ENCODE measurements around the gene VWA3B.
"Not testable (repeated sequence)": the region's sequence is repeated elsewhere in the genome, so short reads cannot be mapped to it uniquely, and the experiment has no call there.

Gene VWA3B

GRCh38 chr2:98118852-98119251 lies 31.9 kb downstream of the VWA3B start:
- no peaks in the 10 kb centered on the region for H3K36me3 ChIP-seq (ENCODE audit: insufficient read depth, low read length)
- no peaks in the 10 kb centered on the region for H3K27me3 ChIP-seq (ENCODE audit: control insufficient read depth in 1 of 2, insufficient read depth in 2 of 2, low read length in 2 of 2)
- no peak overlapping the region for H3K27ac ChIP-seq (ENCODE audit: low read depth, low read length)
- H3K4me1 ChIP-seq (ENCODE audit: insufficient read depth, low read length), result no peaks in the 10 kb centered on the region
- H3K9ac ChIP-seq (ENCODE audit: low read length), result no peak overlapping the region
- no peaks in the 10 kb centered on the region for H3K9me3 ChIP-seq (ENCODE audit: low read length)
- H3K4me3 ChIP-seq (ENCODE audit: low read depth in 1 of 2, low read length in 2 of 2), result no peak overlapping the region

DNA sequence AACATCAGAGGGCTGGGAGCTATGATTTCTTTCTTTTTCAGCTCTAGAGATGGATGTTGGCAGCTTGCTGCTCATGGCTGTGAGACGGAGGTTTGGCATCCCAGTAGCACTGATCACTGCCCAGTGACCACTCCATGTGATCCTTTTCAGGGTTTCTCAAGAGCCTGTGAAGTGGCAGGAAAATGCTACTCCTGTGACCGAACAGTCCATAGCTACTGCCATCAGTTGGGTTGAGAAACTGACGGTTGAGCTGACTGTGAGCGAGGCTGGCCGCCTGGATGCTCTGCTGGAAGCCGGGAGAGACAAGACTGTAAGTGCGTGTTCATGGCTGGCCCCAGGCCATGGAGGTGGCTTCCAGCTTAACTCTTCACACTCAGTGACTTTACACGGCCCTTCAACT lies 34.2 kb downstream of the VWA3B start:
- no peaks in the 10 kb centered on the region for H3K27me3 ChIP-seq (ENCODE audit: control insufficient read depth in 1 of 2, insufficient read depth in 2 of 2, low read length in 2 of 2)
- H3K36me3 ChIP-seq (ENCODE audit: insufficient read depth, low read length), result no peaks in the 10 kb centered on the region
- H3K9me3 ChIP-seq (ENCODE audit: low read length), result no peaks in the 10 kb centered on the region
- H3K4me3 ChIP-seq (ENCODE audit: low read depth in 1 of 2, low read length in 2 of 2), result no peak overlapping the region
- no peak overlapping the region for H3K9ac ChIP-seq (ENCODE audit: low read length)
- H3K4me1 ChIP-seq (ENCODE audit: insufficient read depth, low read length), result no peaks in the 10 kb centered on the region
- H3K27ac ChIP-seq (ENCODE audit: low read depth, low read length), result no peak overlapping the region

GRCh38 chr2:98122524-98122923 lies 35.6 kb downstream of the VWA3B start:
- Histone ChIP-seq H3K27me3 (ENCODE audit: control insufficient read depth in 1 of 2, insufficient read depth in 2 of 2, low read length in 2 of 2) (no peaks in the 10 kb centered on the region), H3K9ac (ENCODE audit: low read length) (no peak overlapping the region), H3K9me3 (ENCODE audit: low read length) (no peaks in the 10 kb centered on the region), H3K4me1 (ENCODE audit: insufficient read depth, low read length) (no peaks in the 10 kb centered on the region), H3K27ac (ENCODE audit: low read depth, low read length) (no peak overlapping the region), H3K36me3 (ENCODE audit: insufficient read depth, low read length) (no peaks in the 10 kb centered on the region), H3K4me3 (ENCODE audit: low read depth in 1 of 2, low read length in 2 of 2) (no peak overlapping the region)

GRCh38 chr2:98123286-98123685 lies 36.3 kb downstream of the VWA3B start:
- H3K27ac ChIP-seq (ENCODE audit: low read depth, low read length), result no peak overlapping the region
- H3K36me3 ChIP-seq (ENCODE audit: insufficient read depth, low read length), result no peaks in the 10 kb centered on the region
- no peak overlapping the region for H3K4me3 ChIP-seq (ENCODE audit: low read depth in 1 of 2, low read length in 2 of 2)
- no peaks in the 10 kb centered on the region for H3K27me3 ChIP-seq (ENCODE audit: control insufficient read depth in 1 of 2, insufficient read depth in 2 of 2, low read length in 2 of 2)
- H3K4me1 ChIP-seq (ENCODE audit: insufficient read depth, low read length), result no peaks in the 10 kb centered on the region
- no peak overlapping the region for H3K9ac ChIP-seq (ENCODE audit: low read length)
- no peaks in the 10 kb centered on the region for H3K9me3 ChIP-seq (ENCODE audit: low read length)

DNA sequence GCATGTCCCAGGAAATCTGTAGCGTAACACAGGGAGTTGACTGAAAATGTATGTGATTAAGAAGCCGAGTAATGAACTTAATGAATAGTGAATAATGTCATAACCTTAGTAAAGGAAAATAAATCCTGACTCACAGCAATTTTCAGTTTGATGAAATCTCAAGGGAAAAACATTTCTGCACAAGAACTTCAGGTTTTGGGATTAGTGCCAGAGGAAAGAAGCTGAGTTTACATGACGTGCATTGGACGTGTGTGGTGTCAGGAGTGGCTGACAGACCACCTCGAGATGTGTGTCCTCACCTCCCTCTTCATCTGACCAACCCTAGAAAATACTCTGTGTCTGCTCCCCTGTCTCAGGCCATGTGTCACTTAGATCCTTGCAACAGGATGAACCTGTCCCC lies 39.1 kb downstream of the VWA3B start:
- Histone ChIP-seq H3K4me3 (ENCODE audit: low read depth in 1 of 2, low read length in 2 of 2) (no peak overlapping the region), H3K36me3 (ENCODE audit: insufficient read depth, low read length) (no peaks in the 10 kb centered on the region), H3K9me3 (ENCODE audit: low read length) (no peaks in the 10 kb centered on the region), H3K9ac (ENCODE audit: low read length) (no peak overlapping the region), H3K4me1 (ENCODE audit: insufficient read depth, low read length) (no peaks in the 10 kb centered on the region), H3K27ac (ENCODE audit: low read depth, low read length) (no peak overlapping the region), H3K27me3 (ENCODE audit: control insufficient read depth in 1 of 2, insufficient read depth in 2 of 2, low read length in 2 of 2) (no peaks in the 10 kb centered on the region)

GRCh38 chr2:98127229-98127989 lies 40.4 kb downstream of the VWA3B start:
- H3K27me3 ChIP-seq (ENCODE audit: control insufficient read depth in 1 of 2, insufficient read depth in 2 of 2, low read length in 2 of 2), result no peaks in the 10 kb centered on the region
- H3K9ac ChIP-seq (ENCODE audit: low read length), result no peak overlapping the region
- no peak overlapping the region for H3K27ac ChIP-seq (ENCODE audit: low read depth, low read length)
- no peaks in the 10 kb centered on the region for H3K4me1 ChIP-seq (ENCODE audit: insufficient read depth, low read length)
- no peaks in the 10 kb centered on the region for H3K36me3 ChIP-seq (ENCODE audit: insufficient read depth, low read length)
- no peak overlapping the region for H3K4me3 ChIP-seq (ENCODE audit: low read depth in 1 of 2, low read length in 2 of 2)
- H3K9me3 ChIP-seq (ENCODE audit: low read length), result no peaks in the 10 kb centered on the region

DNA sequence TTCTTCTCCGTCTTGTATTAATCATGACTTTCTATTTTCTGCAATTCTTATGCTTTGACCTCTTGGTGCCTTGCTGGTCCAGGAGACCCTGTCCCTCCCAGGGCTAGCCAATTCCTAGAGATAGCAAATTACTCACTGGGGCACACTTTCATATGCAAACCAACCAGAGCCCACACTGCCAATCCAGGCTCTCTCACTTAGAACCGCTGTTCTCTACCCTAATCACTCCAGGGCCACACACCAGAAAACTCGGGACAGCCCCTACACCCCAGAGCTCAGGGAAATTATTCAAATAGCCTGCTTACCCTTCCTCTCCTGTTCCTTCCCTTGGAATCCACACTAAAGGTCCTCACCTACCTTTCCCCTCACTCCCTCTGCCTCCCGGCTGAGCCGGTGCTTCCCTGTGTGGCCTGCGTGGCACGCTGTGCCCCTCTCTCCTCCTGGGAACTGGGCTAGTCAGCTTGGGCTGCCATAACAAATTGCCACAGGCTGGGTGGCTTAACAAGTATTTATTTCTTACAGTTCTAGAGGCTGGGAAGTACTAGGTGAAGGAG lies 41.7 kb downstream of the VWA3B start:
- Histone ChIP-seq H3K27me3 (ENCODE audit: control insufficient read depth in 1 of 2, insufficient read depth in 2 of 2, low read length in 2 of 2) (no peaks in the 10 kb centered on the region), H3K4me1 (ENCODE audit: insufficient read depth, low read length) (no peaks in the 10 kb centered on the region), H3K9me3 (ENCODE audit: low read length) (no peaks in the 10 kb centered on the region), H3K27ac (ENCODE audit: low read depth, low read length) (no peak overlapping the region), H3K9ac (ENCODE audit: low read length) (no peak overlapping the region), H3K36me3 (ENCODE audit: insufficient read depth, low read length) (no peaks in the 10 kb centered on the region), H3K4me3 (ENCODE audit: low read depth in 1 of 2, low read length in 2 of 2) (no peak overlapping the region)

GRCh38 chr2:98130073-98130472 lies 43.1 kb downstream of the VWA3B start:
- not testable (repeated sequence) for H3K27me3 ChIP-seq (ENCODE audit: control insufficient read depth in 1 of 2, insufficient read depth in 2 of 2, low read length in 2 of 2); H3K27ac ChIP-seq (ENCODE audit: low read depth, low read length); H3K36me3 ChIP-seq (ENCODE audit: insufficient read depth, low read length); H3K9me3 ChIP-seq (ENCODE audit: low read length); H3K9ac ChIP-seq (ENCODE audit: low read length); H3K4me1 ChIP-seq (ENCODE audit: insufficient read depth, low read length); H3K4me3 ChIP-seq (ENCODE audit: low read depth in 1 of 2, low read length in 2 of 2)

GRCh38 chr2:98134172-98135005 lies 47.4 kb downstream of the VWA3B start:
- Histone ChIP-seq H3K27ac (ENCODE audit: low read depth, low read length) (no peak overlapping the region), H3K36me3 (ENCODE audit: insufficient read depth, low read length) (no peaks in the 10 kb centered on the region), H3K4me3 (ENCODE audit: low read depth in 1 of 2, low read length in 2 of 2) (no peak overlapping the region), H3K4me1 (ENCODE audit: insufficient read depth, low read length) (no peaks in the 10 kb centered on the region), H3K9me3 (ENCODE audit: low read length) (no peaks in the 10 kb centered on the region), H3K27me3 (ENCODE audit: control insufficient read depth in 1 of 2, insufficient read depth in 2 of 2, low read length in 2 of 2) (no peaks in the 10 kb centered on the region), H3K9ac (ENCODE audit: low read length) (no peak overlapping the region)

GRCh38 chr2:98137196-98137595 lies 50.2 kb downstream of the VWA3B start:
- Histone ChIP-seq H3K27ac (ENCODE audit: low read depth, low read length) (no peak overlapping the region), H3K4me1 (ENCODE audit: insufficient read depth, low read length) (no peaks in the 10 kb centered on the region), H3K4me3 (ENCODE audit: low read depth in 1 of 2, low read length in 2 of 2) (no peak overlapping the region), H3K9me3 (ENCODE audit: low read length) (no peaks in the 10 kb centered on the region), H3K9ac (ENCODE audit: low read length) (no peak overlapping the region), H3K27me3 (ENCODE audit: control insufficient read depth in 1 of 2, insufficient read depth in 2 of 2, low read length in 2 of 2) (no peaks in the 10 kb centered on the region), H3K36me3 (ENCODE audit: insufficient read depth, low read length) (no peaks in the 10 kb centered on the region)

- not testable (repeated sequence) for H3K4me1 ChIP-seq (ENCODE audit: insufficient read depth, low read length); H3K27ac ChIP-seq (ENCODE audit: low read depth, low read length); H3K27me3 ChIP-seq (ENCODE audit: control insufficient read depth in 1 of 2, insufficient read depth in 2 of 2, low read length in 2 of 2); H3K36me3 ChIP-seq (ENCODE audit: insufficient read depth, low read length); H3K9me3 ChIP-seq (ENCODE audit: low read length); H3K4me3 ChIP-seq (ENCODE audit: low read depth in 1 of 2, low read length in 2 of 2); H3K9ac ChIP-seq (ENCODE audit: low read length)
Measured at GRCh38 chr2:98138978-98139377, 52.0 kb downstream of the VWA3B start.
